GM21515 (cell line): Measurements from ENCODE around the gene G6PC1.
"Not testable (repeated sequence)": the region's sequence is repeated elsewhere in the genome, so short reads cannot be mapped to it uniquely, and the experiment has no call there.

ENCODE experiments used
- ATAC-seq: cut with Tn5 transposase; IDR thresholded peaks from one replicate; pipeline ENCODE4 v1.9.1; 2021; ENCODE audit not compliant: unreplicated experiment

The G6PC1 gene

GRCh38 chr17:42900460-42901331 lies at the start of gene G6PC1:
G6PC1 (plus strand) TSS chr17:42900799; CDS start chr17:42900877, 78 bp downstream.
- ATAC-seq = no peak

DNA sequence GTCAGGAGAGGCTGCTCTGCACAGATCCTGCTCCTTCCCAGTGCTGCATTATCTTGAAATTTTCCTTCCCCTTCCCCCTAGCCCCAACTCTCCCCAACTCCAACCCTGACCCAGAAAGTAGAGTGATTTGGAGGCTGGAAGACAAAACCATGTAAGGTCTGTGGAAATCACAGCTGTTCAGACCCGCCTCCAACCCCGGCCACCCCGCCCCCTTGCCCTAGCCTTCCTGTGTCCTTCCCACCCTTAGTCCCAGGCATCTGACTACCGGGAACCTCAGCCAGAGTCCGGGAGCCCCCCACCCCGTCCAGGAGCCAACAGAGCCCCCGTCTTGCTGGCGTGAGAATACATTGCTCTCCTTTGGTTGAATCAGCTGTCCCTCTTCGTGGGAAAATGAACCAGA lies 49.6 kb upstream of the G6PC1 start, which contains the start of gene AOC3:
TSS of gene AOC3 (plus strand) at position 246 of the 400 bp plus-strand sequence. CDS start at position 391, 145 bp downstream.
- ATAC-seq = no peak

DNA sequence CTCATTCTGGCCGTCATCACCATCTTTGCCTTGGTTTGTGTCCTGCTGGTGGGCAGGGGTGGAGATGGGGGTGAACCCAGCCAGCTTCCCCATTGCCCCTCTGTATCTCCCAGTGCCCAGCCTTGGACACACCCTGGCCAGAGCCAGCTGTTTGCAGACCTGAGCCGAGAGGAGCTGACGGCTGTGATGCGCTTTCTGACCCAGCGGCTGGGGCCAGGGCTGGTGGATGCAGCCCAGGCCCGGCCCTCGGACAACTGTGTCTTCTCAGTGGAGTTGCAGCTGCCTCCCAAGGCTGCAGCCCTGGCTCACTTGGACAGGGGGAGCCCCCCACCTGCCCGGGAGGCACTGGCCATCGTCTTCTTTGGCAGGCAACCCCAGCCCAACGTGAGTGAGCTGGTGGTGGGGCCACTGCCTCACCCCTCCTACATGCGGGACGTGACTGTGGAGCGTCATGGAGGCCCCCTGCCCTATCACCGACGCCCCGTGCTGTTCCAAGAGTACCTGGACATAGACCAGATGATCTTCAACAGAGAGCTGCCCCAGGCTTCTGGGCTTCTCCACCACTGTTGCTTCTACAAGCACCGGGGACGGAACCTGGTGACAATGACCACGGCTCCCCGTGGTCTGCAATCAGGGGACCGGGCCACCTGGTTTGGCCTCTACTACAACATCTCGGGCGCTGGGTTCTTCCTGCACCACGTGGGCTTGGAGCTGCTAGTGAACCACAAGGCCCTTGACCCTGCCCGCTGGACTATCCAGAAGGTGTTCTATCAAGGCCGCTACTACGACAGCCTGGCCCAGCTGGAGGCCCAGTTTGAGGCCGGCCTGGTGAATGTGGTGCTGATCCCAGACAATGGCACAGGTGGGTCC lies 49.0 kb upstream of the G6PC1 start:
- not testable (repeated sequence) for ATAC-seq

DNA sequence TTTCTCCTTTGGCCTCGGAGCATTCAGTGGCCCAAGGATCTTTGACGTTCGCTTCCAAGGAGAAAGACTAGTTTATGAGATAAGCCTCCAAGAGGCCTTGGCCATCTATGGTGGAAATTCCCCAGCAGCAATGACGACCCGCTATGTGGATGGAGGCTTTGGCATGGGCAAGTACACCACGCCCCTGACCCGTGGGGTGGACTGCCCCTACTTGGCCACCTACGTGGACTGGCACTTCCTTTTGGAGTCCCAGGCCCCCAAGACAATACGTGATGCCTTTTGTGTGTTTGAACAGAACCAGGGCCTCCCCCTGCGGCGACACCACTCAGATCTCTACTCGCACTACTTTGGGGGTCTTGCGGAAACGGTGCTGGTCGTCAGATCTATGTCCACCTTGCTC lies 48.2 kb upstream of the G6PC1 start:
- no peak for ATAC-seq

DNA sequence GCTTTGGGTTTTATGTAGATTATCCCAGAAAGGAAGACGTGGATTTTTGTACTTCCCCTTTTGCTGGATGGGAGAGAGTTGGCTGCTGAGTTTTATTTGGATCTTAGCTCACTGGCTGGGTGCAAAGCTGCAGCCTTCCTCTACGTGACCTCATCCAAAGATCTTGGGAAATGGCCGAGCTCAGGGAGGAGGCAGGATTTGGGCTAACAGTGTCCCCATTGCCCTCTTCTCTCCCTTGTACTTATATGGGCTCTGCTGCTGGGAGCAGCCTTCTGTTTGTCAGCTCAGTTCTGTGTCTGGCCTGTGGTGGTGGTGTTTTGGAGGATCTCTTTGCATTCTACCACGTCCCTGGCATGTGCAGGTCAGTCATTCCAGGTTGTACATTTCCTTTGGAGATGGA lies 47.6 kb upstream of the G6PC1 start:
- no peak for ATAC-seq

DNA sequence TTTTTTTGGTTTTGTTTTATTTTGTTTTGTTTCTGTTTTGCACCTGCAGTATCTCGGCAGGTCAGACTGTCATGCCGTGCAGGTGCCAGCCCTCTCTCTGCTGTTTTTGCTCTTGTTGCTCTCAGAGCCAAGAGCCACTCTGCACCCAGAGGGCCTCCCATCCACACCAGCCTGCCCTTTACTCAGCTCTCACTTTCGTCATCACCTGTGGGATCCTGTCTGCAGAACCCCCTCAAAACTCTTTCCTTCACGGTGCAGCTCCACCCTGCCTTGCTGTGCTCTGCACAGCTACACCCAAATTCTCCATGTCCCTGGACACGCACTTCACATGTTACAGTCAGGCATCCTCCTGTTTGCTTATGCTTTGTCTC lies 47.0 kb upstream of the G6PC1 start:
- ATAC-seq = no peak

GRCh38 chr17:42853968-42854790 lies 46.4 kb upstream of the G6PC1 start:
- ATAC-seq = no peak

DNA sequence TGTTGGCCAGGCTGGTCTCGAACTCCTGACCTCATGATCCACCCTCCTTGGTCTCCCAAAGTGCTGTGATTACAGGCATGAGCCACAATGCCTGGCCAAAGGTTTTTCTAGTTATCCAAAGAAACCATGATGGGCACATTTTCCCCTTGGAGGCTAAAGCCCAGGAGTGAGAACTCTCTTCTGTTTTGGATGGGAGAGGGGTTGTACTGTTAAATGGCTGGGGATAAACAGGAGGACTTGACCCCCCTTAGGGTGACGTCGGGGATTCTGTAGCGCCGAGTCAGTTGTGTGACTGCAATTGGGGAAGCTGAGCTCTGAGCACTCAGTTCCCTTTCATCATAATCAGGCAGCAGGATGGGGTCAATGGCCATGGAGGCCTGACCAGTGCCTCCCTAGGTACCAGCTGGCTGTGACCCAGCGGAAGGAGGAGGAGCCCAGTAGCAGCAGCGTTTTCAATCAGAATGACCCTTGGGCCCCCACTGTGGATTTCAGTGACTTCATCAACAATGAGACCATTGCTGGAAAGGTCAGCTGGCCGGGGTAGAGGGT lies 45.5 kb upstream of the G6PC1 start:
- ATAC-seq = no peak

DNA sequence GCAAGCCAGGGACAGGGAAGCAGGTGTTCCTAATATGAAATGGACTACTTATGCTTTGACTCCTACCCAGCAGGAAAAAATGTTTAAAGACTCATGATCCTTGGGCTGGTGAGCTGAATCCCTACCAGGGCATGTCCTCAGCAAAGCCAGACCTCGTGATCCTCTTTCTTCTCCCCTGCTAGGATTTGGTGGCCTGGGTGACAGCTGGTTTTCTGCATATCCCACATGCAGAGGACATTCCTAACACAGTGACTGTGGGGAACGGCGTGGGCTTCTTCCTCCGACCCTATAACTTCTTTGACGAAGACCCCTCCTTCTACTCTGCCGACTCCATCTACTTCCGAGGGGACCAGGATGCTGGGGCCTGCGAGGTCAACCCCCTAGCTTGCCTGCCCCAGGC lies 44.5 kb upstream of the G6PC1 start:
- not testable (repeated sequence) for ATAC-seq

DNA sequence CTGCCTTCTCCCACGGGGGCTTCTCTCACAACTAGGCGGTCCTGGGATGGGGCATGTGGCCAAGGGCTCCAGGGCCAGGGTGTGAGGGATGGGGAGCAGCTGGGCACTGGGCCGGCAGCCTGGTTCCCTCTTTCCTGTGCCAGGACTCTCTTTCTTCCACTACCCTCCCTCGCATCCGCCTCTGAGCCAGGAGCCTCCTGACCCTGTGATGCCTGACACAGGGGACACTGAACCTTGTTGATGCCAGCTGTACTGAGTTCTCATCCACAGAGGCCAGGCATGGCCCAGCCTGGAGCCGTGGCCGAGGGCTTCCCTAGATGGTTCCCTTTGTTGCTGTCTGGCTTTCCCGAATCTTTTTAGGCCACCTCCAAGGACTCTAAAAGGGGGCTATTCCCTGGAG lies 44.1 kb upstream of the G6PC1 start:
- ATAC-seq = not testable (repeated sequence)

- no peak for ATAC-seq
These were observed 43.2 kb upstream of the G6PC1 start for GRCh38 chr17:42857389-42857788.

DNA sequence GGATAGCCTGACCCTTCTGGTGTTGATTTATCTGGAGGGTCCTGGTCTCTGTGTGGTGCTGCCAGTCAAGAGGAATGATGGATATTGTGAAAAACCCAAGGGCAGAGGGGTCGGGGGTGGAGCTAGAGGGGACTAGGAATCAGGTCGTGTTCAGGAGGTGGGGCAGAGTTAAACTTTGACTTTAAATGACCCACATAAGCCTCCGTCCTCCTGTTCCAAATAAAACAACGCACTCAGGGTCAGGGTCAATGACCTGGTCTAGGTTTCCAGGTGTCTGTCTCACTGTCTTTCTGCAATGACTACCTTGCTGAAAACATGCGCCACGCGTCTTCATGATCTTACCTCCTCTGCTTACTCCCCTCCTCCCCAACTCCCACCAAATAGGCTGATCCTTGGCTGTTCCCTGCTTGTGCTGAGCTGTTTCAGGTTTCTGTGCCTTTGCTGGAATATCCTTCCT lies 34.9 kb upstream of the G6PC1 start:
- no peak for ATAC-seq

GRCh38 chr17:42866216-42866615 lies 34.4 kb upstream of the G6PC1 start:
- ATAC-seq = no peak

DNA sequence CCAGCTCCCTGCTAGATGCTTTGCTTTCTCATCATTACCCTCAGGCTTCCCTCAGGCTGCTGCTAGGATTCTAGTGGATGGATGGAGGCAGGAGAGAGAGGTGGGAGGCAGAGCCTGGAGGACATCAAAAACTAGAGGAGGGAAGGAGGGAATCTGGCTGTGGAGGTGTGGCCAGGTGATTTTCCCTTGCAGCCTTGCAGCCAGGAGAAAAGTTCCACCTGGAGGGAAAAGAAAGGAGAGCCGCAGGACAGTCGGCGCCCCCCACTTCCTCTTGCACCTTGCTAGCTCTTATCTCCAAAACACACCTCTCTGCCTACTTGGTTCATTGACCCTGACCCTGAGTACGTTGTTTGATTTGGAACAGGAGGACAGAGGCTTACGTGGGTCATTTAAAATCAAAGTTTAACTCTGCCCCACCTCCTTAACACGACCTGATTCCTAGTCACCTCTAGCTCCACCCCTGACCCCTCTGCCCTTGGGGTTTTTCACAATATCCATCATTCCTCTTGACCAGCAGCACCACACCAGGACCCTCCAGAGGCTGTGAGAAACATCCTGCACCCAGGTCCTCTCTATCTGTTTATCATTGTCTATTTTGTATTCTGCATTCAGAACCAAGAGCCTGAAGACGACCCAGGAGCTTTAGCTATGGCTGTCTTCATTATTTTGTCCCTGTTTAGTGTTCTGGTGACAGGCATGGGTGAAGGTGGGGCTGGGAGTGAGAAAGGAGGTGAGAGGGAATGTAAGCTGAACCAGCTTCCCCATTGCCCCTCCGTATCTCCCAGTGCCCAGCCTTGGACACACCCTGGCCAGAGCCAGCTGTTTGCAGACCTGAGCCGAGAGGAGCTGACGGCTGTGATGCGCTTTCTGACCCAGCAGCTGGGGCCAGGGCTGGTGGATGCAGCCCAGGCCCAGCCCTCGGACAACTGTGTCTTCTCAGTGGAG lies 33.7 kb upstream of the G6PC1 start:
- ATAC-seq = no peak

GRCh38 chr17:42867694-42868261 lies 32.8 kb upstream of the G6PC1 start:
- not testable (repeated sequence) for ATAC-seq

GRCh38 chr17:42868338-42868737 lies 32.3 kb upstream of the G6PC1 start:
- ATAC-seq = no peak

DNA sequence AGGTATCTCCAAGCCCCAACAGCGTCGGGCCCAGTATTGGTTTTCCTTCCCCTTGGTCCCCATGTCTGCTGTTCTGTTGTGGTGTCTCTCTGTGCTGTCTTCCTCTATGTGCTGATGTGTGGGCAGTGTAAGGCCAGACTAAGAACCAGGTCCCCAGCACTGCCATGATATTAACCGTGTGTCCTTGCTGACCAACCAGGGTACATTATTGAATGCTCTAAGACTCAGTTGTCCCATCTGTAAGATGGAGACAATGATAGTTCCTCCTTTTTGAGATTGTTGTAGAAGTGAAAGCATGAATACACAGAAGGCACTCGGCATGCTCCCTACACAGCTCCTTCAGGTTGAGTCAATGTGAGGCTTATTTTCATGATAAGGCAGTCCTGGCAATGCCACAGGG lies 29.0 kb upstream of the G6PC1 start:
- ATAC-seq = no peak

DNA sequence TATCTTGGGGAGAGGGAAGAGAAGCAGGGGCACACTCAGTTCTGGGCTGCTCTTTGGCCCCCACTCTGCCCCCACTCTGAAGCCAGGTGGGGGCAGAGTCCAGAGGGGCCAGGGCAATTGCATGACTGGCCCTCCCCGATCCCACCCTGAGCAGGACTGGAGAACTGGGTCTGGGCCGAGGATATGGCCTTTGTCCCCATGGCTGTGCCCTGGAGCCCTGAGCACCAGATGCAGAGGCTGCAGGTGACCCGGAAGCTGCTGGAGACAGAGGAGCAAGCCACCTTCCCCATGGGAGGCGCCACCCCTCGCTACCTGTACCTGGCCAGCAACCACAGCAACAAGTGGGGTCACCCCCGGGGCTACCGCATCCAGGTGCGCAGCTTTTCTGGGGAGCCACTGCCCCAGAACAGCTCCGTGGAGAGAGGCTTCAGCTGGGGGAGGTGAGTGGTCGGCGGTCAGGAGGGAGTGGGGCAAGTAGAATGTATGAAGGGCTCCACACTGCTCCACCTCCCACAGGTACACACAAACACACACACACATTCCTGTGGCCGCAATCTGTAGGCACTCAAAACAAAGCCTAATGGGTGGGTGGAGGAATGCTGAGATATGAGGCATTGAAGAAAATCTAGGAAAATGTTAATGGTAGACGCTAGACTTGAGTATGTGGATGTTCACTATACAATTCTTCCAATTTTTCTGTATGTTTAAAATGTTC lies 28.2 kb upstream of the G6PC1 start:
- ATAC-seq = no peak

DNA sequence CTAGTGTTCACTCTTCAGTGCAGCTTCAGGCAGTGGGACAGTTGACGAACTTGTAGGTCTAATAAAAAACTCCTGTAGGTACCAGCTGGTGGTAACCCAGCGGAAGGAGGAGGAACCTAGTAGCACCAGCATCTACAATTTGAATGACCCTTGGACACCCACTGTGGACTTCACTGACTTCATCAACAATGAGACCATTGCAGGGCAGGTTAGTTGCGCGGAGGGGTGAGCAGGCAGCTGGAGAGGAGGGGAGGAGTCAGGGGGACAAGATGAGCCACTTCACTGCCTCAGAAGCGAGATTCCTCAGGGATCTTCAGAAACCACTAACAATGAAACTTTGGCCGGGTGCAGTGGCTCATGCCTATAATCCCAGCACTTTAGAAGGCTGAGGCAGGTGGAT lies 27.3 kb upstream of the G6PC1 start:
- no peak for ATAC-seq
